ENCODE data around the gene CCDC63. TPM values are rescaled to one million over a fixed set of nuclear protein-coding genes. Genes with fewer than 3 reads are reported as not detected.

Gene CCDC63
- total RNA-seq, 2 donors from 2014 or later = not detected

DNA sequence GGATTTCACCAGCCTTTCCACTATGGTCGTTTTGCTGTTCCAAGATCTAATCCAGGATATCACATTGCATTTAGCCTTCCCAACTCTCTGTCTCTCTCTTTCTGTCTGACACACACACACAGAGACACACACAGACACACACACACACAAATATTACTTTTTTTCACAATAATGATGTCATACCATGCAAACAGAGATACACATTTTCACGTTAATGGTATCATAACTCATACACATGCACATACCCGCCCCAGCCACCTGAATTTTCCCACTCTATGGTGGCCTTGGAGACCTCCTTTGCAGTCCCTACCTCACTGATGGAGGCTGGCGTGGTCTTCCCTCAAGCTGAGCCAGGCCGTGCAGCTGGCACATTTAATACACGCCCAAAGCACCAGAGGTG, 80.8 kb downstream of the CCDC63 start:
- Mint-ChIP-seq H3K4me3 (no peak overlapping the region), H3K9me3 (no peaks in the 10 kb centered on the region), H3K36me3 (no peaks in the 10 kb centered on the region), H3K27me3 (peaks cover 3 to 19% of the 10 kb centered on the region in 2 donors), H3K4me1 (ENCODE audit: low read depth in 2 of 2) (no peaks in the 10 kb centered on the region), H3K27ac (no peak overlapping the region)
- ATAC-seq = no peak
- DNase-seq (ENCODE audit: low spot score) = no peak

DNA sequence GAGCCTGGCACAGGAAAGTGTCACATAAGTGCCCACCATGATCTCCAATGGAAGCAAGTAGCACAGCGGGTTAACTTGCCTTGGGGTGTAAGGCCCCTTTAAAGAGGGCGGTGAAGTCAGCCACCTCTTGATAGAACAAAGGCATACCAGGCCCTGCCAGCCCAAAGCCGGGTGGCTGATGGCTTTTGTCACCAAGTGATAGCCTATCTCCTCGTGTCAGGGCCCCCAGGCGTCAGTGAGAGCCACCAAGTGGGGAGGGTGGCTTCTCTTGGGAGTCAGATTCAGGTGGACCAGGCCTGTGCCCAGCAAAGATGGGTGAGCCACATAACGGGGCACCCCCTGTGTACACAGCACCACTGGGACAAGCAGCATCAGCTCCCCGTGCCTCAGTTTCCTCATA, 81.9 kb downstream of the CCDC63 start:
- DNase-seq (ENCODE audit: low spot score) (no peak), ATAC-seq (no peak)
- Mint-ChIP-seq H3K4me3 (no peak overlapping the region), H3K27ac (no peak overlapping the region), H3K27me3 (peaks cover 3 to 23% of the 10 kb centered on the region in 2 donors), H3K36me3 (no peaks in the 10 kb centered on the region), H3K4me1 (ENCODE audit: low read depth in 2 of 2) (no peaks in the 10 kb centered on the region), H3K9me3 (no peaks in the 10 kb centered on the region)

DNA sequence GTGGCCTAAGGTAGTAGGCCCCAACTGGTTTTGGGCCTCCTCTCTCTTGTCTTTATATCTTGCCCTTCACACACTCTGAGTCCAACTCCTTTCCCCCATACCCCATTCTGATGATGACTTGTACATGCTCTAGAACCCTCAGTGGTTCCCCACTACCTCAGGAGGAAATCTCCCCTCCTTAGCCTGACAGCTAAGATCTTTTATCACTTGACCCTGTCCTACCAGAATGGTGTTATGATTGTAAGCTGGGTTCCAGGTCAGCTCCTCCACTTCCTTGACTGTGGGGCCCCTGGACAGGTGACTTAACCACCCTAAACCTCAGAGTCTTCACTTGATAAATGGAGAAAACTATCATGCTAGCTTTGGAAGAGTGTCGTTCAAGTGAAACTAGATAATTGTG, 83.0 kb downstream of the CCDC63 start:
- no peaks in the 10 kb centered on the region for H3K4me1 Mint-ChIP-seq (ENCODE audit: low read depth in 2 of 2)
- H3K4me3 Mint-ChIP-seq = no peak overlapping the region
- no peak overlapping the region for H3K27ac Mint-ChIP-seq
- H3K27me3 Mint-ChIP-seq = peaks cover 3 to 33% of the 10 kb centered on the region in 2 donors
- ATAC-seq (no peak), DNase-seq (ENCODE audit: low spot score) (no peak)
- no peaks in the 10 kb centered on the region for H3K36me3 Mint-ChIP-seq
- no peaks in the 10 kb centered on the region for H3K9me3 Mint-ChIP-seq

DNA sequence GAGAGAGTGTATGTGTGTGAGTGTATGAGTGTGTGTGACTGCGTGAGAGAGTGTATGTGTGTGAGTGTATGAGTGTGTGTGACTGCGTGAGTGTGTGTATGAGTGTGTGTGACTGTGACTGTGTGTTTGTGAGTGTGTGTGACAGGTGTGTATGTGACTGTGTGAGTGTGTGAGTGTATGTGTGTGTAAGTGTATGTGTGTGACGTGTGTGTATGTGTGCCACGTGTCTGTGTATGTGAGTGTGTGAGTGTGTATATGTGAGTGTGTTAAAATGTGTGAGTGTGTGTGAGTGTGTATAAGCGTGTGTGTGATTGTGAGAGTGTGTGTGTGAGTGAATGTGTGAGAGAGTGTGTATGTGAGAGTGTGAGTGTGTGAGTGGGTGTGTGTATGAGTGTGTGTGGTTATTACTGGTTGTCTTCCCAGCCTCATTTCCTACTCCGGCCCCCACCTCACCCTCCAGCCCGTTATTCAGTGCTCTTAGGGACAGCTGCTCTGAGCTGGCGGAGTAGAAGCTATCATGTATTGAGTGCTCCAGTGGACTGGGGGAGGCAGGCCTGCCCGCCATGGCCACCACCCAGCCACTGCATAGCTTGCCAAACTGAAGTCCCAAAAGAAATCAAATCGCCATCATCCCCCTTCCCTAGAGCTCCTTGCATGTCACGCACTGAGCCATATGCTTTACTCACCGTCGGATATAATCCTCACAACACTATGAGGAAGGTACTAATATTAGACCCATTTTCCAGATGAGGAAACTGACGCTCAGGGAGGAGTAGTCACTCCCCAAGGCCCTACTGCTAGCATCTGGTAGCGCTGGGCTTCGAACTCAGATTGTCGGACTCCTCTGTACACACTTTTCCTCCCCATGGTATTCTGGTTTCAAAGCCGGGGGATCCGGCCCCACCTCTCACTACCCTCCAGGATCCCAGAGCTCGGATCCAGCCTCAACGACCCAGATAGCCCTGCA, 83.8 kb downstream of the CCDC63 start:
- H3K27ac Mint-ChIP-seq = no peak overlapping the region
- DNase-seq (ENCODE audit: low spot score) (no peak), ATAC-seq (peak in 1 of 2 donors; percentile 31)
- H3K9me3 Mint-ChIP-seq = no peaks in the 10 kb centered on the region
- no peaks in the 10 kb centered on the region for H3K4me1 Mint-ChIP-seq (ENCODE audit: low read depth in 2 of 2)
- no peak overlapping the region for H3K4me3 Mint-ChIP-seq
- no peaks in the 10 kb centered on the region for H3K36me3 Mint-ChIP-seq
- peaks cover 3 to 25% of the 10 kb centered on the region in 2 donors for H3K27me3 Mint-ChIP-seq

DNA sequence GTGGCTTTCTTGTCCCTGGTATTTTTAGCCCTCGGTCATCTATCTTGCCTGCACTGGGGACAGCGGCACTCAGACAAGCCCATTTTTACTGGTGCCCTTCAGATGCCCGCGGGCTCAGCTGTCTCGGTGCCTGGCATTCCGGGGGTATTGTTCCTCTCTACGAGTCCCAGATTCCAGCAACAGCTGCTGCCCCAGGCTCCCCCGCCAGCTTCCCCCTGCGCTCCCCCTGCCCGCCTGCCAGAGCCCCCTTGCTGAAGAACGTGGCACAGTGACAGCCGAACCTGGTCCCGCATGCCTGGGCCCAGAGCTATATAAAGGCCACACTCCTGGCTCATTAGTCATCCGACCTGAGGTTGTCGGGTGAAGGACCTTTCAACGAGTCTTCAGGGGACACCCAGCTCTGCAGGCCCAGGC, 84.5 kb downstream of the CCDC63 start:
- no peaks in the 10 kb centered on the region for H3K4me1 Mint-ChIP-seq (ENCODE audit: low read depth in 2 of 2)
- H3K36me3 Mint-ChIP-seq = no peaks in the 10 kb centered on the region
- ATAC-seq (no peak), DNase-seq (ENCODE audit: low spot score) (no peak)
- peaks cover 3 to 27% of the 10 kb centered on the region in 2 donors for H3K27me3 Mint-ChIP-seq
- no peaks in the 10 kb centered on the region for H3K9me3 Mint-ChIP-seq
- no peak overlapping the region for H3K4me3 Mint-ChIP-seq
- no peak overlapping the region for H3K27ac Mint-ChIP-seq

DNA sequence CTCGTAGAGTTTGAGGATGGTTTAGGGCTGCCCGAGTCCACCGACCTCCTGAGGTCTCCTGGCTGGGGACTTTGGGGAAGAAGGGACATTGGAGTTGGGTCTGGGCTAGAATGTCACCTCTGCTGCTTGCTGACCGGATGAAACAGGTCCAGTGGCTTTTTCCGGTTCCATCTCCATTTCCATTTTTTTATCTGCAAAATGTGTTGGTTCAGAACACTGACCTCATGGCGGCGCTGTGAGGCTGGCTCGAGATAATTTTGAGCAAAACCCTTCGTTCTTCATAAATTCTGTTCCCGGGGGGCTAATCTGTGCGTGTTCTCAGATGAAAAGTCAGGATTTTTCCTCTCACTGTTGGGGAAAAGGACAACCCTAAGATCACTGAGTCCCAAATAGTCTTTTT, 85.3 kb downstream of the CCDC63 start:
- no peak overlapping the region for H3K27ac Mint-ChIP-seq
- H3K36me3 Mint-ChIP-seq = no peaks in the 10 kb centered on the region
- H3K9me3 Mint-ChIP-seq = no peaks in the 10 kb centered on the region
- ATAC-seq (no peak), DNase-seq (ENCODE audit: low spot score) (no peak)
- peaks cover 5 to 32% of the 10 kb centered on the region in 2 donors for H3K27me3 Mint-ChIP-seq
- H3K4me3 Mint-ChIP-seq = no peak overlapping the region
- peaks cover 1 to 2% of the 10 kb centered on the region in 2 donors for H3K4me1 Mint-ChIP-seq (ENCODE audit: low read depth in 2 of 2)

DNA sequence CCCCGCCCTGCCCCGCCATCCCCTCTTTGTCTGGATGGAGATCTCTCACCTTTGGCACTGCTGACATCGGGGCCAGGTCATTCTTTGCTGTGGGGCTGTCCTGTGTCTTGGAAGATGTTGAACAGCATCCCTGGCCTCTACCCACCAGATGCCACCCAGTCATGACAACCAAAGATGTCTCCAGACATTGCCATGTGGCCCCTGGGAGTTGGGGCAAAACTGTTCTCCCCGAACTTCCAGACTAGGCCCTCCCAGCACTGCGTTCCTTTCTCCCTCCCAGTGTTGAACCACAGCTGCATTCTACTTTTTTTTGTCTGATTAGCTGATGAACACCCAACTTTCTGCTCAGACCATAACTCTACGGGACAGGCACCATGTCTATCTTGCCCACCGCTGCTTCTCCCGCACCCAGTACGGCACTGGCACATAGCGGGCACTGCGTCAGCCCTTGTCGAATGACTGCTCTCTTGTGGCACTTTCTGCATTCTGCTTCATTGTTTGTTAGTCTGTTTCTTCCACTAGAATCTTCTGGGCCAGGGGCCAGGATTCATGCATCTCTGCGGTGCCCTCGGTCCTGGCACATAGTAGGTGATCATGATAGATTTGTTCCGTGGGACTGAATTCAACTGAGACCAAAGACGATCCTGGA, 86.7 kb downstream of the CCDC63 start:
- ATAC-seq (no peak), DNase-seq (ENCODE audit: low spot score) (no peak)
- Mint-ChIP-seq H3K27me3 (peaks cover 7 to 32% of the 10 kb centered on the region in 2 donors), H3K36me3 (no peaks in the 10 kb centered on the region), H3K27ac (no peak overlapping the region), H3K4me1 (ENCODE audit: low read depth in 2 of 2) (peaks cover 3 to 6% of the 10 kb centered on the region in 2 donors), H3K9me3 (no peaks in the 10 kb centered on the region), H3K4me3 (no peak overlapping the region)

DNA sequence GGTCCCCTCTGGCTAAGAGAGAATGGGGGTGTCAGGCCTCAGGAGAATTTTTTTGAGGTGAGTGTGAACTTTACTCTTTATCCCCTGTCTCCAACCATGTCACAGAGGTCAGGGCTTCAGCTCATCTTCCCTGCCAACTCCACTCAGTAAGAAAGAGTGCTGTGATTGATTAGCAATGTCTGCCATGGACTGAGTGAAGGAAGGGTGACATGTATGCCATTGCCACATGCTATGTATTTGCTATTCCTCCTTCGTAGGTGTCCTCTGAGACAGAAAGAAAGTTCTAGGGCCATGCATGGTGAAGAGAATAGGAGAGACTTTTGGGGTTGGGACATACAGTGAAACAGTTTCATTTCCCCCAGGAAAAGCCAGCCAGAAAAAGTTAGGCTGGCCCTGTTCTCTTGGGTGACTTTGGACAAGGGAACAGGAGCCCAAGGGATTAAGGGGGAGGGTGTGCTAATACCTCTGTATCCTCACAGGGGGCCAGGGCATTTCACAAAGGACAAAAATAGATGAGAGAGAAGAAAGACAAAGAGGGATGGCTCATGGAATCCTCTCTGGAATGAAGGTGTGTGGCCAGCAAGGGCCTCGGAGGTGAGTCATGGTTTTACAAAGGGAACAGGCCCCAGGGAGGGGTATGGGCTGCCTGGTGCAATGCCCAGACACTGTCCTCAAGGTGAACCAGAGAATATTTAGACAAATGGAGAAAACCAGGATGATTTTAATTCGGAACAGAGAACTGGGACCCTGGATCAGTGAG, 87.5 kb downstream of the CCDC63 start:
- no peak for ATAC-seq
- no peaks in the 10 kb centered on the region for H3K36me3 Mint-ChIP-seq
- no peak for DNase-seq (ENCODE audit: low spot score)
- H3K4me3 Mint-ChIP-seq = no peak overlapping the region
- H3K4me1 Mint-ChIP-seq (ENCODE audit: low read depth in 2 of 2) = peaks cover 3 to 6% of the 10 kb centered on the region in 2 donors
- H3K9me3 Mint-ChIP-seq = no peaks in the 10 kb centered on the region
- H3K27ac Mint-ChIP-seq = no peak overlapping the region
- peaks cover 7 to 32% of the 10 kb centered on the region in 2 donors for H3K27me3 Mint-ChIP-seq

DNA sequence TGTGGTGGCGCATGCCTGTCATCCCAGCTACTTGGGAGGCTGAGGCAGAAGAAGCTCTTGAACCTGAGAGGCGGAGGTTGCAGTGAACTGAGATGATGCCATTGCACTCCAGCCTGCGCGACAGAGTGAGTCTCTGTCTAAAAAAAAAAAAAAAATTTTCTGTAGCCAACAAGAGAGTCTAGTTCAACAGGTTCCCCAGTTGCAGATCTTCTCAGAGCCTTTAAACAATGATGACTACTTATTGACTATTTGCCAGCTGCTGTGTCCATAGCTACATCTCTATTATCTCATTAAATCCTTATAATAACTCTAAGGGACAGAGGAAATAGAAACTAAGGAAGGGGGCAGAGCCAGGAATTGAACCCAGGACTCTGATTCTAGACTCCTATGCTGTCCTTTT, 88.8 kb downstream of the CCDC63 start:
- Mint-ChIP-seq H3K27me3 (peaks cover 7 to 32% of the 10 kb centered on the region in 2 donors), H3K36me3 (no peaks in the 10 kb centered on the region), H3K4me3 (no peak overlapping the region), H3K27ac (no peak overlapping the region), H3K4me1 (ENCODE audit: low read depth in 2 of 2) (peaks cover 3 to 6% of the 10 kb centered on the region in 2 donors), H3K9me3 (no peaks in the 10 kb centered on the region)
- DNase-seq (ENCODE audit: low spot score) (no peak), ATAC-seq (no peak)

DNA sequence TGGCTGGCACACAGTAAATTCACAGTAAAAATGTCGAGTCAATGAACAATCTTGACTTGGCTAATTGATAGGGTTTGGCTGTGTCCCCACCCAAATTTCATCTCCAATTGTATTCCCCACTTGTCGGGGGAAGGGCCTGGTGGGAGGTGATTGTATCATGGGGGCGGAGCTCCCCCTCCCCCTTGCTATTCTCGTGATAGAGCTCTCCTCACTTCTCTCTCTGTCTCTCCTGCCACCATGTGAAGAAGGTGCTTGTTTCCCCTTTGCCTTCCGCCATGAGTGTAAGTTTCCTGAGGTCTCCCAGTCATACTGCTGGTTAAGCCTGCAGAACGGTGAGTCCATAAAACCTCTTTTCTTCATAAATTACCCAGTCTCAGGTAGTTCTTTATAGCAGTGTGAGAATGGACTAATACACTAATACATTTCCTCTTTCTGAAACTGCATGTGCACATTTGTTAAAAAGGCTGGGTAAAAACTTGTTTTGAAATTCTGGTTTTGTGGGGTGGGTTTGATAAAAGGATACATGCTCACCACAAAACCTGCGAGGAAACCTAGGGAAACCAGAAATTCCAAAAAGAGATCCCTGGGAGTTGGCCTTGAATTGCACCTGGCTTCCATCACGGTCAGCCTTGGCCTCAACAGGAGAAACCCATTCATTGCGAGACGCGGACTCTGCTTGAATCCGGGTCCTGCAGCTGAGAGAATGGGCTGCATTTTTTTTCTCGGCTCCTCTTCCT, 89.7 kb downstream of the CCDC63 start:
- no peaks in the 10 kb centered on the region for H3K9me3 Mint-ChIP-seq
- DNase-seq (ENCODE audit: low spot score) (no peak), ATAC-seq (no peak)
- peaks cover 3 to 6% of the 10 kb centered on the region in 2 donors for H3K4me1 Mint-ChIP-seq (ENCODE audit: low read depth in 2 of 2)
- no peak overlapping the region for H3K4me3 Mint-ChIP-seq
- no peaks in the 10 kb centered on the region for H3K36me3 Mint-ChIP-seq
- peaks cover 7 to 32% of the 10 kb centered on the region in 2 donors for H3K27me3 Mint-ChIP-seq
- H3K27ac Mint-ChIP-seq = no peak overlapping the region

DNA sequence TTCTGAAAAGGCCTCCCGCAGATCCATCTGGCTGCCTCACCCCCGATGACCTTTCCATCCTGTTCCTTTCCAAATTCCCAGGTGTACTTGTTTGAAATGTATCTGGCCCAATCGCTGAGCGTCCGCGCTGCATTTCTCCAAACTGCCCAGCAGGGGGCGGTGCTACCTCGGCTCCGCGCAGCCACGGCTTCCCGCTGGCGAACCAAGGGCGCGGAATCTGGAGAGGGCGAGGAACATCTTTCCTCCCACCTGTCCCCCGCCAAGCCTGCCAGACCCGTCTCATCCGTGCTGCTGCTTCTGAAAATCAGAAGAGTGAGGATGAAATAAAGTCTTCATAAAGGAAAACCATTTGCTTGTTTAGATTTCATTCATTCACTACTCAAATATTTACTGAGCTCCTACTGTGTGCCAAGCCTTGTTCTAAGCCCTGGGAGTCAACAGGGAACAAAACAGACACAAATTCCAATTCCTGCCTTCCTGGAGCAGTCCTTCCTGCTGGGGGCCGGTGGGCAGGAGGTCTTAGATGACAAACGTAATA, 90.4 kb downstream of the CCDC63 start:
- H3K27ac Mint-ChIP-seq = no peak overlapping the region
- peak in 1 of 2 donors; percentile 67 for ATAC-seq

DNA sequence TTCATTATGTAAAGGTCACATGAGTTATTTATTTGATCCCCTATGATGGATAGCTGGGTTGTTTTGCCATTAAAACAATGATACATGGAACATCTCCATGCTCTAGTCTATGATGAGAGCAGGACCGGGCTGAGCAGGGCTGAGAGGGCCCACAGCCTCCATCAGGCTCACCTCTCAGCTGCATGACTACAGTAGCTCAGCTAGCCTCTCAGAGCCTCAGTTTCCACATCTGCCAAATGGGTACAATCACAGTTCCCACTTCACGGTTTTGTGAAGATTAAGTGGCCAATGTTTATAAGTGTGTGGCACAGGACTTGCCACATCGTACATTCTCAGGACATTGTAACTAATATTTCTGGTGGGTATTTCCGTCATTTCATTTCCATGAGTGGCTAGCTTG, 93.5 kb downstream of the CCDC63 start:
- H3K36me3 Mint-ChIP-seq = no peaks in the 10 kb centered on the region
- peaks cover 17 to 44% of the 10 kb centered on the region in 2 donors for H3K27me3 Mint-ChIP-seq
- no peak overlapping the region for H3K4me3 Mint-ChIP-seq
- ATAC-seq = no peak
- H3K4me1 Mint-ChIP-seq (ENCODE audit: low read depth in 2 of 2) = peaks cover 3 to 6% of the 10 kb centered on the region in 2 donors
- DNase-seq (ENCODE audit: low spot score) = no peak
- H3K9me3 Mint-ChIP-seq = no peaks in the 10 kb centered on the region
- H3K27ac Mint-ChIP-seq = no peak overlapping the region

More for the DNA sequence above, 90.4 kb downstream of the CCDC63 start:
- Mint-ChIP-seq H3K4me1 (ENCODE audit: low read depth in 2 of 2) (peaks cover 3 to 6% of the 10 kb centered on the region in 2 donors), H3K9me3 (no peaks in the 10 kb centered on the region), H3K27me3 (peaks cover 7 to 33% of the 10 kb centered on the region in 2 donors), H3K4me3 (no peak overlapping the region), H3K36me3 (no peaks in the 10 kb centered on the region)
- no peak for DNase-seq (ENCODE audit: low spot score)

DNA sequence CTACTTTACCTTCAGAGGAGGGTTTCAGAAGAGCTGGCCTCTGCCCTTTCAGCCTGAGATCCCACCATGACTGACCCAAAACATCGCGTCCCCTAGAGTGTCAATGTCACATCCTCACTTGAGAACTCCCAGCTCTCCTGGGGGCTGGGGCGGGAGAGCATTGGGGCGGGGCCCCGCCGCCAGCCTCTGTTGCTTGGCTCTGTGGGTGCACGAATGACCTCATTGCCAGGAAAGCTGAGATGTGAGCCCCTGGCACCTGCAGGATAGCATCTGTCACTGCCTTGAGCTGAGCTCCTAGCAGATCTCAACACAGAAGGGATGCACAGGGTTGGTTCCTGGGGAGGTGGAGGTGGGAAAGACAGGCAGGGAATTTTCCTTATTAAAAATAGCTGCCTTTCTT, 94.1 kb downstream of the CCDC63 start:
- Mint-ChIP-seq H3K36me3 (no peaks in the 10 kb centered on the region), H3K9me3 (no peaks in the 10 kb centered on the region), H3K4me1 (ENCODE audit: low read depth in 2 of 2) (peaks cover 3 to 6% of the 10 kb centered on the region in 2 donors), H3K4me3 (no peak overlapping the region), H3K27me3 (peaks cover 17 to 43% of the 10 kb centered on the region in 2 donors), H3K27ac (no peak overlapping the region)
- ATAC-seq (peak in 1 of 2 donors; percentile 40), DNase-seq (ENCODE audit: low spot score) (no peak)

Data from natural killer cell treated with Interleukin-12 subunit alpha and Interleukin-12 subunit beta and Interleukin-15 and Interleukin-18, amount 100 ng/mL, for 72 hours (primary cell).